Measurements from ENCODE around the gene TIMELESS. TPM values are rescaled to one million over a fixed set of nuclear protein-coding genes. Genes with fewer than 3 reads are reported as not detected.

Gene TIMELESS
- total RNA-seq, 1 experiment from 2014 or later, result 71.4 TPM

DNA sequence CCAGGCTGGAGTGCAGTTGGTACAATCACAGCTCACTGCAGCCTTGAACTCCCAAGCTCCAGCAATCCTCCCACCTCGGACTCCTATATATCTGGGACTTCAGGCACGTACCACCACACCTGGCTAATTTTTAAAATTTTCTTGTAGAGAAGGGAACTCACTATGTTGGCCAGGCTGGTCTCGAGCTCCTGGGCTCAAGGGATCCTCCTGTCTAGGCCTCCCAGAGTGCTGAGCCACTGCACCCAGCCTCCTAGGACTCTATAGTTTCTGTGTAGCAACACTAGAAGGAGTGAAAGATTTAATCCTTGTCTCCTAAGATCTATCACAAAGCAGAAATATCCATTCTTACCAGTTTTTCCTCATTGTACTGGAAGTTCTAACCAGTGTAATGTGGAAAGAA, 82.3 kb downstream of the TIMELESS start:
- Histone ChIP-seq H3K4me1 (ENCODE audit: insufficient read depth, low read length, poor library complexity, severe bottlenecking) (no peaks in the 10 kb centered on the region), H3K27ac (ENCODE audit: low read depth, low read length, poor library complexity, severe bottlenecking) (no peak overlapping the region), H3K4me3 (ENCODE audit: low read depth, low read length, poor library complexity, severe bottlenecking) (no peak overlapping the region), H3K9me3 (ENCODE audit: low read depth, low read length, poor library complexity, severe bottlenecking) (no peaks in the 10 kb centered on the region), H3K27me3 (replicated peaks; ENCODE audit: insufficient read depth, low read depth, low read length, poor library complexity) (no peaks in the 10 kb centered on the region), H3K36me3 (ENCODE audit: insufficient read depth, low read length, poor library complexity, severe bottlenecking) (no peaks in the 10 kb centered on the region)
- DNase-seq (ENCODE audit: low spot score), result no peak
- intact Hi-C loops (cut with micrococcal nuclease; ENCODE audit: unreplicated experiment), result no loop called here
- BruUV-seq (replicated peaks), result no TSS peak
- TF ChIP-seq, protein P1, sequence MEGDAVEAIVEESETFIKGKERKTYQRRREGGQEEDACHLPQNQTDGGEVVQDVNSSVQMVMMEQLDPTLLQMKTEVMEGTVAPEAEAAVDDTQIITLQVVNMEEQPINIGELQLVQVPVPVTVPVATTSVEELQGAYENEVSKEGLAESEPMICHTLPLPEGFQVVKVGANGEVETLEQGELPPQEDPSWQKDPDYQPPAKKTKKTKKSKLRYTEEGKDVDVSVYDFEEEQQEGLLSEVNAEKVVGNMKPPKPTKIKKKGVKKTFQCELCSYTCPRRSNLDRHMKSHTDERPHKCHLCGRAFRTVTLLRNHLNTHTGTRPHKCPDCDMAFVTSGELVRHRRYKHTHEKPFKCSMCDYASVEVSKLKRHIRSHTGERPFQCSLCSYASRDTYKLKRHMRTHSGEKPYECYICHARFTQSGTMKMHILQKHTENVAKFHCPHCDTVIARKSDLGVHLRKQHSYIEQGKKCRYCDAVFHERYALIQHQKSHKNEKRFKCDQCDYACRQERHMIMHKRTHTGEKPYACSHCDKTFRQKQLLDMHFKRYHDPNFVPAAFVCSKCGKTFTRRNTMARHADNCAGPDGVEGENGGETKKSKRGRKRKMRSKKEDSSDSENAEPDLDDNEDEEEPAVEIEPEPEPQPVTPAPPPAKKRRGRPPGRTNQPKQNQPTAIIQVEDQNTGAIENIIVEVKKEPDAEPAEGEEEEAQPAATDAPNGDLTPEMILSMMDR (conservative IDR thresholded peaks at IDR 0.05; ENCODE audit: low read depth, low read length), result no peak
- TF ChIP-seq EZH2 (IDR thresholded peaks at IDR 0.05; ENCODE audit: borderline replicate concordance, low read depth, low read length, poor library complexity, severe bottlenecking), result no peak
- ChIA-PET CTCF (no interaction called here), POLR2A (ENCODE audit: low non-redundant PET) (no interaction called here)

Other genes starting within 250 kb of the TIMELESS start
- gene RNF41, start 227.5 kb downstream of the TIMELESS start, total RNA-seq (2021), result 48.1 and 49.5 TPM in 2 replicates
- gene NABP2, start 225.1 kb downstream of the TIMELESS start, total RNA-seq (2021), result 67.5 and 73.2 TPM in 2 replicates
- 0.85 TPM in 1 of 2 replicates, not detected in the other for gene SLC39A5, start 219.4 kb downstream of the TIMELESS start, total RNA-seq (2021)
- gene ANKRD52, start 191.0 kb downstream of the TIMELESS start, total RNA-seq (2021), result 74.6 and 74.7 TPM in 2 replicates
- gene COQ10A, start 182.5 kb downstream of the TIMELESS start, total RNA-seq (2021), result 13.6 and 17.0 TPM in 2 replicates
- 412 and 448 TPM in 2 replicates for gene CS, start 149.1 kb downstream of the TIMELESS start, total RNA-seq (2021)
- gene CNPY2, start 133.4 kb downstream of the TIMELESS start, total RNA-seq (2021), result 162 and 166 TPM in 2 replicates
- 46.3 and 64.9 TPM in 2 replicates for gene PAN2, start 115.4 kb downstream of the TIMELESS start, total RNA-seq (2021)
- gene IL23A, start 110.5 kb downstream of the TIMELESS start, total RNA-seq (2021), result not detected in 2 replicates
- 41.0 and 51.1 TPM in 2 replicates for gene STAT2, start 89.3 kb downstream of the TIMELESS start, total RNA-seq (2021)
- not detected in 2 replicates for gene APOF, start 86.6 kb downstream of the TIMELESS start, total RNA-seq (2021)
- gene MIP, start 5.2 kb upstream of the TIMELESS start, total RNA-seq (2021), result not detected in 2 replicates
- 4.7 and 5.1 TPM in 2 replicates for gene SPRYD4, start 19.2 kb upstream of the TIMELESS start, total RNA-seq (2021)
- gene GLS2, start 38.7 kb upstream of the TIMELESS start, total RNA-seq (2021), result 0.24 TPM in 1 of 2 replicates, not detected in the other
- gene RBMS2, start 72.4 kb upstream of the TIMELESS start, total RNA-seq (2021), result 29.7 and 37.5 TPM in 2 replicates
- 126 and 139 TPM in 2 replicates for gene BAZ2A, start 180.9 kb upstream of the TIMELESS start, total RNA-seq (2021)
- 1,089 and 1,126 TPM in 2 replicates for gene ATP5F1B, start 196.6 kb upstream of the TIMELESS start, total RNA-seq (2021)
- 413 and 450 TPM in 2 replicates for gene PTGES3, start 238.9 kb upstream of the TIMELESS start, total RNA-seq (2021)

All from A673 (cell line).